Aorta (tissue), 5 donors: ENCODE measurements around the gene FOXK1. TPM values are rescaled to one million over a fixed set of nuclear protein-coding genes. Genes with fewer than 3 reads are reported as not detected.
"Not testable (repeated sequence)": the region's sequence is repeated elsewhere in the genome, so short reads cannot be mapped to it uniquely, and the experiment has no call there.

Experiments used
- ATAC-seq: fragments of 200-7000 bp; cut with Tn5 transposase; one replicate; pipeline ENCODE4 v1.9.1; 2022; ENCODE audit warnings: moderate library complexity; ENCODE audit not compliant: low FRiP score
- DNase-seq, 2 donors: peaks; one replicate each; pipeline ENCODE4 v3.0.0-alpha.2; 2020
- H3K27ac ChIP-seq, 2 donors: one replicate each; pipeline ENCODE4 v1.5.1; 2013; ENCODE audit warnings: low read length in 2 of 2, mild to moderate bottlenecking in 2 of 2, moderate library complexity in 2 of 2, control low read depth in 1 of 2, inconsistent platforms in 1 of 2, low read depth in 1 of 2
- H3K27me3 ChIP-seq, 2 donors: one replicate each; pipeline ENCODE4 v1.6.1; 2013; ENCODE audit warnings: control low read depth in 1 of 2, low read length in 1 of 2, mild to moderate bottlenecking in 1 of 2, moderate library complexity in 1 of 2; ENCODE audit not compliant: insufficient read depth in 2 of 2, control insufficient read depth in 1 of 2
- H3K36me3 ChIP-seq, 2 donors: one replicate each; pipeline ENCODE4 v1.6.1; 2013; ENCODE audit warnings: control low read depth in 1 of 2, low read length in 1 of 2, mild to moderate bottlenecking in 1 of 2; ENCODE audit not compliant: insufficient read depth in 2 of 2, control insufficient read depth in 1 of 2
- H3K4me1 ChIP-seq, 2 donors: one replicate each; pipeline ENCODE4 v1.6.1; 2013; ENCODE audit warnings: low read length in 2 of 2, control low read depth in 1 of 2, mild to moderate bottlenecking in 1 of 2, moderate library complexity in 1 of 2; ENCODE audit not compliant: insufficient read depth in 2 of 2, control insufficient read depth in 1 of 2
- H3K4me3 ChIP-seq, 2 donors: one replicate each; pipeline ENCODE4 v1.5.1; 2013; ENCODE audit warnings: low read length in 2 of 2, control low read depth in 1 of 2, mild to moderate bottlenecking in 1 of 2
- H3K9me3 ChIP-seq: one replicate; pipeline ENCODE4 v1.6.1; 2013; ENCODE audit warnings: mild to moderate bottlenecking, low read length; ENCODE audit not compliant: control insufficient read depth
- WGBS, 2 donors: extraction: QIAGEN DNeasy Blood & Tissue Kit; methylation state at CpG; one replicate each; pipeline ENCODE4 v1.1.7; 2013; 5-methylcytosine and 5-hydroxymethylcytosine counted together
- intact Hi-C, 2 donors: fragments of 100-400 bp; cut with DNase I; formaldehyde crosslinking; loops; one replicate each; pipeline versions ENCODE4 v1.14.2 to v1.15.0; 2022
- polyA plus RNA-seq, 2 donors: library from polyadenylated mRNA; stranded (reverse); fragments of 200-250 nt; gene quantifications; one replicate each; pipeline ENCODE4 v1.2.3, GENCODE V29; 2013
- total RNA-seq, 2 donors: library from RNA; stranded (reverse); fragmentation: NEBNext Ultra II Directional; extraction: Animal tissue kit (Norgen Biotek cat#: 25700); gene quantifications; one replicate each; pipeline ENCODE4 v1.2.1, GENCODE V29; 2021
- donor health status: healthy with polysubstance abuse.
- donor health status: Bipolar disorder and iron deficiency.
- donor health status: DM: no; HTN: no; CAD: no.
- donor health status: DM: no; HTN: no; CAD: no.
- donor health status: DM: yes; HTN: yes; CAD: no.

Gene FOXK1
- total and polyA plus RNA-seq, 4 donors = 5.1 to 47.5 (median 25.1) TPM

GRCh38 chr7:4677518-4677917, 4.6 kb upstream of the FOXK1 start:
- H3K4me3 ChIP-seq, intact Hi-C loops, H3K9me3 ChIP-seq, ATAC-seq, H3K4me1 ChIP-seq, H3K36me3 ChIP-seq, H3K27me3 ChIP-seq, H3K27ac ChIP-seq: not testable (repeated sequence)
- 96 to 98% methylated on average over 11 of the region's 11 CpGs for WGBS, 2 donors
- DNase-seq = peak in 1 of 2 donors; percentile 57

DNA sequence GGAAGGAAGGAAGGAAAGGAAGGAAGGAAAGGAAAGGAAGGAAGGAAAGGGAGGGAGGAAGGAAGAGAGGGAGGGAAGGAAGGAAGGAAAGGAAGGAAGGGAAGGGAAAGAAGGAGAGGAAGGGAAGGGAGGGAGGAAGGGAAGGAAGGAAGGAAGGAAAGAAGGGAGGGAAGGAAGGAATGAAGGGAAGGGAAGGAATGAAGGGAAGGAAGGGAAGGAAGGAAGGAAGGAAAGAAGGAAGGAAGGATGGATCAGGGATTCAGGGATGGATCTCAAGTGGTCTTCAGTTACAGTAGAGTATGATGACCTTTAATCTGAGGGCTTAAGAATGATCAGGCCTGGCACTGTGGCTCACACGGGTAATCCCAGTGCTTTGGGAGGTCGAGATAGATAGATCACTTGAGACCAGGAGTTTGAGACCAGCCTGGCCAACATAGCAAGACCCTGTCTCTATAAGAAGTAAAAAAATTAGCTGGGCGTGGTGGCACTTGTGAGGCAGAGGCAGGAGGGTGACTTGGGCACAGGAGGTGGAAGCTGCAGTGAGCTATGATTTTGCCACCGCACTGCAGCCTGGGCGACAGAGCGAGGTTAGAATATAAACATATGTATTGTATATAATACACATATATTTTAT, 760 bp upstream of the FOXK1 start:
- Histone ChIP-seq H3K4me1 (no peaks in the 10 kb centered on the region), H3K27ac (no peak overlapping the region), H3K4me3 (peak overlapping the region; percentile 65 to 80), H3K36me3 (no peaks in the 10 kb centered on the region), H3K9me3 (no peaks in the 10 kb centered on the region), H3K27me3 (no peaks in the 10 kb centered on the region)
- intact Hi-C loops = loop anchor here in 1 of 2 donors (2.0 to 5.0 kb wide), 2 partner anchors 41 to 71 kb away; no protein-coding TSS in a partner anchor
- DNase-seq (no peak), ATAC-seq (no peak)
- WGBS, 2 donors = 77 to 81% methylated on average over 6 of the region's 6 CpGs

DNA sequence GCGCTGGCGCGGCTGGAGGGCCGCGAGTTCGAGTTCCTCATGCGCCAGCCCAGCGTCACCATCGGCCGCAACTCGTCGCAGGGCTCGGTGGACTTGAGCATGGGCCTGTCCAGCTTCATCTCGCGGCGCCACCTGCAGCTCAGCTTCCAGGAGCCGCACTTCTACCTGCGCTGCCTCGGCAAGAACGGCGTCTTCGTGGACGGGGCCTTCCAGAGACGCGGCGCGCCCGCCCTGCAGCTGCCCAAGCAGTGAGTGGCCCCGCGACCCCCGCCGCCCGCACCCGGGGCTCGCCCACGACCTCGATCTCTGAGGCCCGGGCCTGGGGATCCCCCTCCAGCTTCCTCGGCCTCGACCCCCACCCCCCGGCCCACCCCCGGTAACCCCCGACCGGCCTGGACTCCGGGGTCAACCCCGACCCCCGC, 537 bp downstream of the FOXK1 start:
- intact Hi-C loops = loop anchor here (1.0 to 5.0 kb wide), 3 partner anchors 41 to 70 kb away; no protein-coding TSS in a partner anchor
- Histone ChIP-seq H3K27me3 (no peaks in the 10 kb centered on the region), H3K4me1 (no peaks in the 10 kb centered on the region), H3K9me3 (no peaks in the 10 kb centered on the region), H3K36me3 (no peaks in the 10 kb centered on the region), H3K4me3 (peak overlapping the region; percentile 80 to 98), H3K27ac (peak overlapping the region; percentile 52 to 57)
- 2 to 3% methylated on average over 27 to 47 of the region's 47 CpGs for WGBS, 2 donors
- ATAC-seq (peak; percentile 23), DNase-seq (peak; percentile 73 to 85)

GRCh38 chr7:4683043-4683883, 1.2 kb downstream of the FOXK1 start:
- Histone ChIP-seq H3K27ac (peak overlapping the region in 1 of 2 donors; percentile 45), H3K4me3 (peak overlapping the region; percentile 80 to 98), H3K36me3 (no peaks in the 10 kb centered on the region), H3K4me1 (no peaks in the 10 kb centered on the region), H3K27me3 (no peaks in the 10 kb centered on the region), H3K9me3 (no peaks in the 10 kb centered on the region)
- intact Hi-C loops = loop anchor here (2.0 to 5.0 kb wide), 2 partner anchors 62 to 69 kb away; no protein-coding TSS in a partner anchor
- ATAC-seq = peak; percentile 67
- 2% methylated on average over 22 to 23 of the region's 23 CpGs for WGBS, 2 donors
- peak; percentile 58 to 82 for DNase-seq

DNA sequence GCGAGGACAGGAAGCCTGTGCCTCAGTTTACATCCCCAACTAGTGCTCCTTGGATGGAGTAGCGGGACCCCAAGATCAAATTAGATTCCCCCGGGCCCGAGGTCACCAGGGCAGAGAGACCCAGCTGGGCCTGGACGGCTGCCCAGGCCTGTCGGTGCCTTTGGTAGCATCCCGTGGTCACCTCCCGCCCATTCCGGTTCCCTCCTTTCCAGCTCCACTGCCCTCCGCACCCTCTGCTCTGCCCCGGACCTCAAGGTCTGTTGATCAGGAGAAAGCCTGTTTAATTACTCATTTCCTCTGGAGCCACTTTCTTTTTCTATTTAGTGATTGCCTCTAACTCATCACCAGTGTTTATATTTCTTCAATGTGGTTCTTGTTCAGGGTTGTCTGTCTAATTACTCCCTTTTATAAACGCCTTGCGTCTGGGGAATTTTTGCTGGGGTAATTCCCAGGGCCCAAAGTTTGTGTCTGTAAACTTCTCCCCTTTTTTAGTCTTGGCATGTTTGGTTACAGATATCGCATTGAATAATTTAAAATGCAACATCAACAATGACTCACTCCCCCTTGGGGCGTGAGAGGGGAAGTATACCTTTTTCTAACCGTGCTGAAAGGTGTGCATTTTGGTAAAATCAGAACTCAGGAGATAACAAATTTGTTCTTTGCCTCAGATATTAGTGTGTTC, 1.9 kb downstream of the FOXK1 start:
- Histone ChIP-seq H3K36me3 (no peaks in the 10 kb centered on the region), H3K27ac (peak overlapping the region; percentile 45 to 51), H3K4me1 (no peaks in the 10 kb centered on the region), H3K9me3 (no peaks in the 10 kb centered on the region), H3K27me3 (no peaks in the 10 kb centered on the region), H3K4me3 (peak overlapping the region; percentile 19 to 80)
- intact Hi-C loops = loop anchor here (2.0 to 5.0 kb wide), 2 partner anchors 61 to 68 kb away; no protein-coding TSS in a partner anchor
- ATAC-seq (peak; percentile 58), DNase-seq (peak; percentile 72 to 81)
- 0 to 1% methylated on average over 16 of the region's 16 CpGs for WGBS, 2 donors

GRCh38 chr7:4684846-4685245, 2.8 kb downstream of the FOXK1 start:
- H3K9me3 ChIP-seq = no peaks in the 10 kb centered on the region
- no peaks in the 10 kb centered on the region for H3K27me3 ChIP-seq
- H3K27ac ChIP-seq = peak overlapping the region in 1 of 2 donors; percentile 9
- intact Hi-C loops = loop anchor here in 1 of 2 donors (5.0 kb wide), 2 partner anchors 37 to 67 kb away; no protein-coding TSS in a partner anchor
- H3K4me3 ChIP-seq = peak overlapping the region; percentile 19 to 80
- H3K4me1 ChIP-seq = no peaks in the 10 kb centered on the region
- WGBS, 2 donors = 30% methylated on average over 9 of the region's 9 CpGs
- DNase-seq = peak in 1 of 2 donors; percentile 20
- H3K36me3 ChIP-seq = no peaks in the 10 kb centered on the region
- no peak for ATAC-seq

- H3K36me3 ChIP-seq, ATAC-seq, H3K27me3 ChIP-seq, H3K27ac ChIP-seq, H3K4me3 ChIP-seq, H3K4me1 ChIP-seq, DNase-seq, H3K9me3 ChIP-seq: not testable (repeated sequence)
- WGBS, 2 donors = 92 to 95% methylated on average over 10 of the region's 10 CpGs
- intact Hi-C loops = loop anchor here in 1 of 2 donors (5.0 kb wide), 1 partner anchor 37 kb away; no protein-coding TSS in a partner anchor
Observed at GRCh38 chr7:4685676-4686075, 3.6 kb downstream of the FOXK1 start.

GRCh38 chr7:4687956-4688355, 5.9 kb downstream of the FOXK1 start:
- intact Hi-C loops = loop anchor here in 1 of 2 donors (5.0 kb wide), 1 partner anchor 34 kb away; no protein-coding TSS in a partner anchor
- Histone ChIP-seq H3K4me3 (no peak overlapping the region), H3K4me1 (no peaks in the 10 kb centered on the region), H3K27me3 (no peaks in the 10 kb centered on the region), H3K36me3 (no peaks in the 10 kb centered on the region), H3K9me3 (no peaks in the 10 kb centered on the region), H3K27ac (no peak overlapping the region)
- no peak for ATAC-seq
- DNase-seq = no peak
- 77 to 78% methylated on average over 3 of the region's 3 CpGs for WGBS, 2 donors
